ENCODE data around the gene RASGRF2. TPM values are rescaled to one million over a fixed set of nuclear protein-coding genes. Genes with fewer than 3 reads are reported as not detected.

Gene RASGRF2
- total and polyA plus RNA-seq, 2 of the 13 experiments (the other 11 are each of a cell fraction or from before 2014, with no cell fraction given): 23.6 to 29.0 TPM

- Histone ChIP-seq H3K4me2 (ENCODE audit: low read depth, low read length) (no peak overlapping the region), H3K4me1 (ENCODE audit: insufficient read depth, low read length) (peaks cover 25% of the 10 kb centered on the region), H3K9me3 (ENCODE audit: low read length) (no peaks in the 10 kb centered on the region), H3K9ac (ENCODE audit: insufficient read depth, low read depth, low read length) (no peak overlapping the region), H3K4me3 (replicated peaks in 1 of 3; ENCODE audit: insufficient read depth in 1 of 3, low read depth in 2 of 3, low read length in 3 of 3) (no peak overlapping the region), H3K27me3 (ENCODE audit: control insufficient read depth in 1 of 2, insufficient read depth in 2 of 2, low read length in 2 of 2) (no peaks in the 10 kb centered on the region), H2AFZ (ENCODE audit: low read length) (no peak overlapping the region), H3K27ac (ENCODE audit: extremely low read length, insufficient read depth, low read length) (no peak overlapping the region), H3K79me2 (ENCODE audit: insufficient read depth, low read length) (peaks cover 35% of the 10 kb centered on the region), H3K36me3 (replicated peaks in 1 of 2; ENCODE audit: control insufficient read depth in 1 of 2, insufficient read depth in 2 of 2, low read length in 2 of 2) (no peaks in the 10 kb centered on the region; a peak in 1 of 5 replicates), H4K20me1 (ENCODE audit: insufficient read depth, low read length) (no peaks in the 10 kb centered on the region)
- in situ Hi-C loops (cut with HindIII; ENCODE audit: extremely low pct_ligation_motif_present, low pct_unique_long_range_greater_than_20kb) (no loop called here), intact Hi-C loops (cut with micrococcal nuclease; ENCODE audit: unreplicated experiment) (no loop called here)
- BruUV-seq (replicated peaks): no TSS peak
- 95% methylated on average over 1 of the region's 1 CpG for WGBS (ENCODE audit: low lambda C conversion rate)
- ChIA-PET POLR2A (no interaction called here), CTCF (ENCODE audit: low intra/inter-chr PET ratio, low total read pairs) (no interaction called here)
- FAIRE-seq (no peak), DNase-seq (ENCODE audit: low spot score) (no peak), ATAC-seq (no peak)
- TF ChIP-seq HHEX (CRISPR knock-in tag; IDR thresholded peaks at IDR 0.05): no peak
- peak; percentile 82 for TF ChIP-seq ZNF770 (CRISPR knock-in tag; IDR thresholded peaks at IDR 0.05)
These were observed 78.3 kb downstream of the RASGRF2 start for GRCh38 chr5:81038495-81038894.

- Histone ChIP-seq H3K4me2 (ENCODE audit: low read depth, low read length) (peak overlapping the region; percentile 59), H3K27ac (ENCODE audit: extremely low read length, insufficient read depth, low read length) (peak overlapping the region; percentile 94), H3K9me3 (ENCODE audit: low read length) (no peaks in the 10 kb centered on the region), H3K79me2 (ENCODE audit: insufficient read depth, low read length) (peaks cover 37% of the 10 kb centered on the region), H2AFZ (ENCODE audit: low read length) (no peak overlapping the region), H3K36me3 (replicated peaks in 1 of 2; ENCODE audit: control insufficient read depth in 1 of 2, insufficient read depth in 2 of 2, low read length in 2 of 2) (peaks cover 7 to 11% of the 10 kb centered on the region in 2 experiments), H3K4me1 (ENCODE audit: insufficient read depth, low read length) (peaks cover 70% of the 10 kb centered on the region), H3K9ac (ENCODE audit: insufficient read depth, low read depth, low read length) (peak overlapping the region; percentile 65), H3K4me3 (replicated peaks in 1 of 3; ENCODE audit: insufficient read depth in 1 of 3, low read depth in 2 of 3, low read length in 3 of 3) (no peak overlapping the region; a peak in 1 of 6 replicates), H4K20me1 (ENCODE audit: insufficient read depth, low read length) (no peaks in the 10 kb centered on the region), H3K27me3 (ENCODE audit: control insufficient read depth in 1 of 2, insufficient read depth in 2 of 2, low read length in 2 of 2) (no peaks in the 10 kb centered on the region)
- intact Hi-C loops (cut with micrococcal nuclease; ENCODE audit: unreplicated experiment) (no loop called here), in situ Hi-C loops (cut with HindIII; ENCODE audit: extremely low pct_ligation_motif_present, low pct_unique_long_range_greater_than_20kb) (no loop called here)
- POLR2A ChIA-PET: interaction anchor here (1.0 to 2.0 kb wide), 2 partner anchors 15 to 84 kb away, joined by 3 to 16 read pairs; partner anchors contain the start of gene RASGRF2
- 13% methylated on average over 4 of the region's 4 CpGs for WGBS (ENCODE audit: low lambda C conversion rate)
- FAIRE-seq (peak; percentile 47), DNase-seq (ENCODE audit: low spot score) (peak; percentile 32), ATAC-seq (peak; percentile 58)
- CTCF ChIA-PET (ENCODE audit: low intra/inter-chr PET ratio, low total read pairs): no interaction called here
- TSS peak; percentile 77 for BruUV-seq (replicated peaks)
- TF ChIP-seq MED1 (CRISPR knock-in tag; IDR thresholded peaks at IDR 0.05): no peak
- TF ChIP-seq SMAD9 (CRISPR knock-in tag; IDR thresholded peaks at IDR 0.05): no peak
- no peak for TF ChIP-seq ZSCAN5A (CRISPR knock-in tag; IDR thresholded peaks at IDR 0.05; ENCODE audit: borderline replicate concordance)
- TF ChIP-seq ZNF460 (CRISPR knock-in tag; IDR thresholded peaks at IDR 0.05; ENCODE audit: borderline replicate concordance): no peak
- no peak for TF ChIP-seq ZNF83 (CRISPR knock-in tag; IDR thresholded peaks at IDR 0.05; ENCODE audit: borderline replicate concordance)
- no peak for TF ChIP-seq NONO (IDR thresholded peaks at IDR 0.05)
- no peak for TF ChIP-seq NONO (CRISPR knock-in tag; conservative IDR thresholded peaks at IDR 0.05)
- no peak for TF ChIP-seq NR2F6 (IDR thresholded peaks at IDR 0.05)
- TF ChIP-seq NR2F6 (CRISPR knock-in tag; IDR thresholded peaks at IDR 0.05): 0 out of 2 replicates have a peak, but pooled peaks have one; percentile 10
- no peak for TF ChIP-seq ZNF558 (CRISPR knock-in tag; IDR thresholded peaks at IDR 0.05; ENCODE audit: borderline replicate concordance)
- no peak for TF ChIP-seq ZNF562 (CRISPR knock-in tag; IDR thresholded peaks at IDR 0.05; ENCODE audit: borderline replicate concordance)
- no peak for TF ChIP-seq ZNF703 (CRISPR knock-in tag; IDR thresholded peaks at IDR 0.05; ENCODE audit: borderline replicate concordance)
- TF ChIP-seq ZNF468 (CRISPR knock-in tag; IDR thresholded peaks at IDR 0.05): no peak
- TF ChIP-seq GATAD2A (CRISPR knock-in tag; IDR thresholded peaks at IDR 0.05): no peak
- TF ChIP-seq RXRB (CRISPR knock-in tag; IDR thresholded peaks at IDR 0.05; ENCODE audit: borderline replicate concordance): peak; percentile 1; the same call in 1 of the 2 replicates
- TF ChIP-seq SSRP1 (CRISPR knock-in tag; IDR thresholded peaks at IDR 0.05): 0 out of 2 replicates have a peak, but pooled peaks have one; percentile 28
These were observed 84.7 kb downstream of the RASGRF2 start for GRCh38 chr5:81044868-81045267.

Data from HepG2 (cell line).